Measurements from ENCODE around the gene EEF2K.

Gene EEF2K

GRCh38 chr16:22240023-22240710, 34.1 kb downstream of the EEF2K start:
- TF ChIP-seq CTCF (IDR thresholded peaks at IDR 0.05; ENCODE audit: low read depth, low read length) = no peak
- H3K4me3 ChIP-seq (ENCODE audit: low read depth, low read length) = no peak overlapping the region
- in situ Hi-C loops (cut with HindIII; ENCODE audit: low sequenced_read_pairs) = no loop called here
- no peak for DNase-seq (ENCODE audit: low read depth, low spot score)

GRCh38 chr16:22250522-22250921, 44.4 kb downstream of the EEF2K start:
- H3K4me3 ChIP-seq (ENCODE audit: low read depth, low read length) = no peak overlapping the region
- DNase-seq (ENCODE audit: low read depth, low spot score) = no peak
- in situ Hi-C loops (cut with HindIII; ENCODE audit: low sequenced_read_pairs) = no loop called here
- TF ChIP-seq CTCF (IDR thresholded peaks at IDR 0.05; ENCODE audit: low read depth, low read length) = no peak

GRCh38 chr16:22252317-22252716, 46.2 kb downstream of the EEF2K start:
- TF ChIP-seq CTCF (IDR thresholded peaks at IDR 0.05; ENCODE audit: low read depth, low read length) = no peak
- DNase-seq (ENCODE audit: low read depth, low spot score) = no peak
- H3K4me3 ChIP-seq (ENCODE audit: low read depth, low read length) = no peak overlapping the region
- in situ Hi-C loops (cut with HindIII; ENCODE audit: low sequenced_read_pairs) = no loop called here

- TF ChIP-seq CTCF (IDR thresholded peaks at IDR 0.05; ENCODE audit: low read depth, low read length) = no peak
- no peak overlapping the region for H3K4me3 ChIP-seq (ENCODE audit: low read depth, low read length)
- in situ Hi-C loops (cut with HindIII; ENCODE audit: low sequenced_read_pairs) = no loop called here
- DNase-seq (ENCODE audit: low read depth, low spot score) = no peak
Observed at GRCh38 chr16:22253272-22253671, 47.2 kb downstream of the EEF2K start.

- in situ Hi-C loops (cut with HindIII; ENCODE audit: low sequenced_read_pairs) = no loop called here
- no peak for TF ChIP-seq CTCF (IDR thresholded peaks at IDR 0.05; ENCODE audit: low read depth, low read length)
- DNase-seq (ENCODE audit: low read depth, low spot score) = no peak
- H3K4me3 ChIP-seq (ENCODE audit: low read depth, low read length) = no peak overlapping the region
Observed at GRCh38 chr16:22255335-22255734, 49.3 kb downstream of the EEF2K start.

GRCh38 chr16:22257440-22257839, 51.4 kb downstream of the EEF2K start:
- TF ChIP-seq CTCF (IDR thresholded peaks at IDR 0.05; ENCODE audit: low read depth, low read length) = no peak
- no peak for DNase-seq (ENCODE audit: low read depth, low spot score)
- H3K4me3 ChIP-seq (ENCODE audit: low read depth, low read length) = no peak overlapping the region
- in situ Hi-C loops (cut with HindIII; ENCODE audit: low sequenced_read_pairs) = no loop called here
